DOHH2 (cell line): ENCODE results near the gene TMEM63B.

ENCODE experiments used
- H3F3A ChIP-seq: fragments of 200-600 bp; sonication (generic), shearing (Covaris generic); 2 replicates; pipeline ENCODE4 v1.6.0; 2016; ENCODE audit warnings: antibody characterized with exemption, mild to moderate bottlenecking; ENCODE audit not compliant: control insufficient read depth, insufficient read depth
- H3K27ac ChIP-seq: fragments of 200-600 bp; sonication (generic); 2 replicates; pipeline ENCODE4 v1.5.1; 2014; ENCODE audit warnings: low read depth, mild to moderate bottlenecking, low read length, moderate library complexity
- H3K27me3 ChIP-seq: fragments of 200-600 bp; sonication (generic); 2 replicates; pipeline ENCODE4 v1.6.1; 2014; ENCODE audit warnings: mild to moderate bottlenecking, low read length, mixed read lengths; ENCODE audit not compliant: control insufficient read depth
- H3K36me3 ChIP-seq: fragments of 200-600 bp; sonication (generic); 2 replicates; pipeline ENCODE4 v1.6.1; 2014; ENCODE audit warnings: mild to moderate bottlenecking, low read length, moderate library complexity, mixed read lengths; ENCODE audit not compliant: control insufficient read depth
- H3K4me1 ChIP-seq: fragments of 200-600 bp; sonication (generic); 2 replicates; pipeline ENCODE4 v1.6.1; 2014; ENCODE audit warnings: mild to moderate bottlenecking, low read length, mixed read lengths; ENCODE audit not compliant: control insufficient read depth
- H3K4me2 ChIP-seq: fragments of 200-600 bp; sonication (generic); 2 replicates; pipeline ENCODE4 v1.6.0; 2014; ENCODE audit warnings: mild to moderate bottlenecking, low read length, moderate library complexity
- H3K4me3 ChIP-seq: fragments of 200-600 bp; sonication (generic); 2 replicates; pipeline ENCODE4 v1.5.1; 2014; ENCODE audit warnings: mild to moderate bottlenecking, low read length, mixed read lengths
- H3K79me2 ChIP-seq: fragments of 200-600 bp; sonication (generic); 2 replicates; pipeline ENCODE4 v1.6.1; 2014; ENCODE audit warnings: mild to moderate bottlenecking, low read length, mixed read lengths; ENCODE audit not compliant: control insufficient read depth
- H3K9me2 ChIP-seq: fragments of 200-600 bp; sonication (generic); replicated peaks from 2 replicates; pipeline ENCODE4 v1.6.1; 2014; ENCODE audit warnings: mild to moderate bottlenecking, low read length, mixed read lengths; ENCODE audit not compliant: control insufficient read depth
- H3K9me3 ChIP-seq: fragments of 200-600 bp; sonication (generic); 2 replicates; pipeline ENCODE4 v1.6.1; 2014; ENCODE audit warnings: antibody characterized with exemption, low read length, mixed read lengths; ENCODE audit not compliant: control insufficient read depth, insufficient read depth
- H4K20me1 ChIP-seq: fragments of 200-600 bp; sonication (generic); 2 replicates; pipeline ENCODE4 v1.6.0; 2014; ENCODE audit warnings: low read depth, mild to moderate bottlenecking, antibody characterized with exemption, low read length, moderate library complexity; ENCODE audit not compliant: control insufficient read depth, insufficient read depth
- EZH2phosphoT487 ChIP-seq: fragments of 200-600 bp; sonication (generic); IDR thresholded peaks from 2 replicates; pipeline ENCODE4 v1.6.1; 2017; ENCODE audit warnings: borderline replicate concordance, mild to moderate bottlenecking, antibody characterized with exemption, low read length, moderate library complexity, mixed read lengths
- TF ChIP-seq, protein P1 (sequence below): fragments of 200-600 bp; sonication (generic); IDR thresholded peaks from one replicate; pipeline ENCODE4 v1.5.1; 2014; ENCODE audit warnings: antibody characterized with exemption, mild to moderate bottlenecking, low read depth, low read length; ENCODE audit not compliant: poor library complexity, severe bottlenecking

TMEM63B gene

DNA sequence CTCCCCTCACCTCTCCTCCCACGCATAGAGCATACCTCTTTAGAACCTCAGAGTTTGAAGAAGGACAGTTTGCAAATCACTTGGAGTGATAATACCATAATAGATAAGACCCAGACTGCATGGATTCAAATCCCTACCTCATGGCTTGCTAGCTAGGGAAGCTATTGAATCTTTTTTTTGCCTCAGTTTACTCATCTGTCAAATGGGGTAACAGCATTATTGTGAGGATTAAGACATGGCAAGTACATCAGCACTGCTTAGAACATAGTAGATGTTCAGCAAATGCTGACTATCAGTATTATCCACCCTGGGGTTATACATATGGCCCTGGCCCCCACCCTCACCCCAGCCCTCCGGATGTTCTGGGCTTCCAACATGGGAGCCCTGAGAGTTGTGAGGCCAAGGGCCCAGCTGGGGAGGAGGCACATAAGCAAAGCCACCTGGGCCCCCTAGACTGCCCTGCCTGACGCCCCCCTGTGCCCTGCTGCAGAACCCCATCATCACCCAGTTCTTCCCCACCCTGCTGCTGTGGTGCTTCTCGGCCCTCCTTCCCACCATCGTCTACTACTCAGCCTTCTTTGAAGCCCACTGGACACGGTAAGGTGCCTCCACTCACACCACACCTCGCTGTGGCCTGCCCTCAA, 22.1 kb downstream of the TMEM63B start:
- Histone ChIP-seq H3K4me3 (no peak overlapping the region), H4K20me1 (no peaks in the 10 kb centered on the region), H3K27me3 (no peaks in the 10 kb centered on the region), H3K9me3 (no peaks in the 10 kb centered on the region), H3K36me3 (no peaks in the 10 kb centered on the region), H3K79me2 (no peaks in the 10 kb centered on the region), H3K27ac (no peak overlapping the region), H3F3A (no peaks in the 10 kb centered on the region), H3K4me1 (peaks cover 4% of the 10 kb centered on the region), H3K9me2 (no peaks in the 10 kb centered on the region), H3K4me2 (no peak overlapping the region)
- TF ChIP-seq, protein P1, sequence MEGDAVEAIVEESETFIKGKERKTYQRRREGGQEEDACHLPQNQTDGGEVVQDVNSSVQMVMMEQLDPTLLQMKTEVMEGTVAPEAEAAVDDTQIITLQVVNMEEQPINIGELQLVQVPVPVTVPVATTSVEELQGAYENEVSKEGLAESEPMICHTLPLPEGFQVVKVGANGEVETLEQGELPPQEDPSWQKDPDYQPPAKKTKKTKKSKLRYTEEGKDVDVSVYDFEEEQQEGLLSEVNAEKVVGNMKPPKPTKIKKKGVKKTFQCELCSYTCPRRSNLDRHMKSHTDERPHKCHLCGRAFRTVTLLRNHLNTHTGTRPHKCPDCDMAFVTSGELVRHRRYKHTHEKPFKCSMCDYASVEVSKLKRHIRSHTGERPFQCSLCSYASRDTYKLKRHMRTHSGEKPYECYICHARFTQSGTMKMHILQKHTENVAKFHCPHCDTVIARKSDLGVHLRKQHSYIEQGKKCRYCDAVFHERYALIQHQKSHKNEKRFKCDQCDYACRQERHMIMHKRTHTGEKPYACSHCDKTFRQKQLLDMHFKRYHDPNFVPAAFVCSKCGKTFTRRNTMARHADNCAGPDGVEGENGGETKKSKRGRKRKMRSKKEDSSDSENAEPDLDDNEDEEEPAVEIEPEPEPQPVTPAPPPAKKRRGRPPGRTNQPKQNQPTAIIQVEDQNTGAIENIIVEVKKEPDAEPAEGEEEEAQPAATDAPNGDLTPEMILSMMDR, result no peak
- no peak for TF ChIP-seq EZH2phosphoT487

- no peaks in the 10 kb centered on the region for H4K20me1 ChIP-seq
- no peaks in the 10 kb centered on the region for H3F3A ChIP-seq
- H3K36me3 ChIP-seq, result no peaks in the 10 kb centered on the region
- H3K9me2 ChIP-seq, result no peaks in the 10 kb centered on the region
- H3K4me3 ChIP-seq, result no peak overlapping the region
- TF ChIP-seq EZH2phosphoT487, result no peak
- TF ChIP-seq, protein P1, result no peak
- no peaks in the 10 kb centered on the region for H3K79me2 ChIP-seq
- no peaks in the 10 kb centered on the region for H3K27me3 ChIP-seq
- peaks cover 4% of the 10 kb centered on the region for H3K4me1 ChIP-seq
- no peaks in the 10 kb centered on the region for H3K9me3 ChIP-seq
- H3K27ac ChIP-seq, result no peak overlapping the region
- no peak overlapping the region for H3K4me2 ChIP-seq
Measured at GRCh38 chr6:44150317-44150917, 23.1 kb downstream of the TMEM63B start.

DNA sequence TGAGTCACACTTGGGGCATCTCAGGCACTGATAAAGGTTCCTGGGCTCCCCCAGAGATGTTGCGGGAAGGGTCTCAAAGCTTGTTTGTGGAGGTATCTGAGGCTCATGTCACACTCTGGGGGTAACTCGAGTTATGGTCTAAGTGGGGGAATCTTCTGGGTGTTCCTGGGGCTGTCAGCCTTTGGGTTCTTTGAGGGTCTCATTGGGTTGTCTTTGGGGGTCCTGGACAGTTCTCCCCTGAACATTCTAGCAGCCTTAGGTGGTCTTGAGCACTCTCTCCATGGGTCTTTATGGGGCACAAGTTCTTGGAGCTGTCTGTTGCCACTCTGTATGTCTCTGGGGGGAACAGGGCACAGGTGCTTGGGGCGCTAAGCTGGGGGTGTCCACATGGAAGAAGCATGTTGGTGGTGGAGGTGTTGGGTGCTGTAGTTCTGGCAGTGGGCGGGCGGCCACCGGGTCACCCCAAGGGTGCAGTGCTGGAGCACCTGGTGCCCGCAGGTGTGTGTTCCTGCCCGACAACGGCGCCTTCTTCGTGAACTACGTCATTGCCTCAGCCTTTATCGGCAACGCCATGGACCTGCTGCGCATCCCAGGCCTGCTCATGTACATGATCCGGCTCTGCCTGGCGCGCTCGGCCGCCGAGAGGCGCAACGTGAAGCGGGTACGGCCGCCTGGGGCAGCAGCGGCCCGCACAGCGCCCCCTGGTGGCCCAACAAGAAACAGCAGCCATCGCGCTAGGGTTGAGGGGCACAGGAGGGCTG, 24.2 kb downstream of the TMEM63B start:
- Histone ChIP-seq H3K9me3 (no peaks in the 10 kb centered on the region), H3K36me3 (no peaks in the 10 kb centered on the region)

More for the DNA sequence above, 24.2 kb downstream of the TMEM63B start:
- Histone ChIP-seq H3K27me3 (no peaks in the 10 kb centered on the region), H3K27ac (no peak overlapping the region), H3F3A (no peaks in the 10 kb centered on the region), H4K20me1 (no peaks in the 10 kb centered on the region), H3K4me2 (peak overlapping the region; percentile 52), H3K4me3 (no peak overlapping the region; the same call in 1 of the 2 replicates), H3K9me2 (no peaks in the 10 kb centered on the region), H3K4me1 (peaks cover 4% of the 10 kb centered on the region), H3K79me2 (no peaks in the 10 kb centered on the region)
- TF ChIP-seq, protein P1, result peak; percentile 99
- no peak for TF ChIP-seq EZH2phosphoT487
